GM12878 (cell line): ENCODE results near the gene RBKS. TPM values are rescaled to one million over a fixed set of nuclear protein-coding genes. Genes with fewer than 3 reads are reported as not detected.
"Not testable (repeated sequence)": the region's sequence is repeated elsewhere in the genome, so short reads cannot be mapped to it uniquely, and the experiment has no call there.

Source experiments
- ATAC-seq: fragments of 200-7000 bp; cut with Tn5 transposase; 3 replicates; pipeline ENCODE4 v1.9.1; 2020; ENCODE audit warnings: mild to moderate bottlenecking, moderate library complexity
- BruUV-seq: library from RNA; stranded (reverse); fragments of 400-500 nt; replicated peaks from 2 replicates; lab custom pipeline; 2021; lab: Mats Ljungman, UMichigan
- CTCF ChIA-PET: fragments of 300-600 bp; sonication (Branson Sonifier 250); formaldehyde crosslinking; extraction: SDS; loops from one replicate; lab custom pipeline; 2021; ENCODE audit warnings: inconsistent platforms; lab: Yijun Ruan, JAX
- POLR2A ChIA-PET: fragments of 350-600 bp; formaldehyde crosslinking; extraction: SDS; loops from one replicate; lab custom pipeline; 2021; ENCODE audit warnings: inconsistent platforms; lab: Charles Lee
- RAD21 ChIA-PET: fragments of 300-600 bp; sonication (Branson Sonifier 250); formaldehyde crosslinking; loops from one replicate; lab custom pipeline; 2023; ENCODE audit warnings: antibody characterized with exemption; ENCODE audit not compliant: unreplicated experiment; lab: Charles Lee
- SMC1A ChIA-PET: fragments of 300-600 bp; sonication (Branson Sonifier 250); formaldehyde crosslinking; loops from one replicate; lab custom pipeline; 2023; ENCODE audit not compliant: unreplicated experiment, uncharacterized antibody; lab: Charles Lee
- DNase-seq: peaks from one replicate; pipeline ENCODE4 v3.0.0-alpha.2; 2011; ENCODE audit warnings: low read depth, low spot score
- FAIRE-seq: peaks from 3 replicates; lab custom pipeline; 2011; peaks lifted over from hg19 to GRCh38; lab: Jason Lieb, UNC
- H2AFZ ChIP-seq: 2 replicates; pipeline ENCODE4 v1.6.0; 2011; ENCODE audit warnings: low read depth, low read length, control low read depth; ENCODE audit not compliant: control insufficient read depth
- H3K27ac ChIP-seq: 2 replicates; pipeline ENCODE4 v1.5.1; 2011; ENCODE audit warnings: control low read depth; ENCODE audit not compliant: control insufficient read depth, insufficient read depth
- H3K27me3 ChIP-seq, 2 experiments: replicated peaks in 1 of 2; 2 replicates each; pipeline versions ENCODE4 v1.6.0 to v1.6.1; 2011; ENCODE audit warnings: low read length in 1 of 2; ENCODE audit not compliant: control insufficient read depth in 2 of 2, insufficient read depth in 2 of 2
- H3K36me3 ChIP-seq, 2 experiments: 2 replicates each; pipeline ENCODE4 v1.5.1; 2011; ENCODE audit warnings: low read length in 1 of 2; ENCODE audit not compliant: control insufficient read depth in 2 of 2, insufficient read depth in 2 of 2
- H3K4me1 ChIP-seq: 2 replicates; pipeline ENCODE4 v1.6.1; 2011; ENCODE audit warnings: mild to moderate bottlenecking, low read length, moderate library complexity, mixed read lengths; ENCODE audit not compliant: control insufficient read depth, insufficient read depth
- H3K4me2 ChIP-seq: 2 replicates; pipeline ENCODE4 v1.6.0; 2011; ENCODE audit warnings: control low read depth; ENCODE audit not compliant: control insufficient read depth, insufficient read depth
- H3K4me3 ChIP-seq: fragments of 200-600 bp; sonication (generic); 2 replicates; pipeline ENCODE4 v1.5.1; 2016
- H3K79me2 ChIP-seq: 2 replicates; pipeline ENCODE4 v1.6.0; 2011; ENCODE audit warnings: low read length; ENCODE audit not compliant: control insufficient read depth, insufficient read depth
- H3K9ac ChIP-seq: 2 replicates; pipeline ENCODE4 v1.8.0; 2011; ENCODE audit warnings: low read length, control low read depth, mixed read lengths; ENCODE audit not compliant: control insufficient read depth, insufficient read depth
- H3K9me3 ChIP-seq: replicated peaks from 3 replicates; pipeline ENCODE4 v1.5.1; 2011; ENCODE audit warnings: mild to moderate bottlenecking, low read length; ENCODE audit not compliant: control insufficient read depth, insufficient read depth
- H4K20me1 ChIP-seq: 2 replicates; pipeline ENCODE4 v1.6.0; 2011; ENCODE audit not compliant: control insufficient read depth, insufficient read depth
- FOXM1 ChIP-seq: IDR thresholded peaks from 2 replicates; pipeline ENCODE4 v1.6.1; 2012; ENCODE audit warnings: low read depth, mild to moderate bottlenecking, inconsistent platforms, low read length, moderate library complexity
- HDGF ChIP-seq: fragments of 450-650 bp; IDR thresholded peaks from 2 replicates; pipeline ENCODE4 v1.6.1; 2016; ENCODE audit warnings: antibody characterized with exemption
- IKZF1 ChIP-seq: fragments of 450-650 bp; conservative IDR thresholded peaks from 2 replicates; pipeline ENCODE4 v1.6.1; 2017; ENCODE audit warnings: antibody characterized with exemption, mild to moderate bottlenecking
- KDM1A ChIP-seq: fragments of 200-600 bp; sonication (generic); IDR thresholded peaks from 2 replicates; pipeline ENCODE4 v1.6.1; 2016; ENCODE audit warnings: borderline replicate concordance
- MYC ChIP-seq: IDR thresholded peaks from 2 replicates; pipeline ENCODE4 v1.6.1; 2011; ENCODE audit warnings: mild to moderate bottlenecking, low read length, moderate library complexity, inconsistent platforms; ENCODE audit not compliant: insufficient read depth, insufficient replicate concordance, insufficient read length, severe bottlenecking
- RFX5 ChIP-seq: IDR thresholded peaks from 2 replicates; pipeline ENCODE4 v1.6.1; 2011; ENCODE audit warnings: low read depth, low read length, improper control_type of control experiment
- WGBS: methylation state at CpG from one replicate; pipeline ENCODE4 v1.1.6; 2016; ENCODE audit warnings: low lambda C conversion rate; ENCODE audit not compliant: insufficient replicate concordance, insufficient coverage; ENCODE audit errors: missing lambda C conversion rate; 5-methylcytosine and 5-hydroxymethylcytosine counted together
- in situ Hi-C: fragments of 300-500 bp; cut with MboI; formaldehyde crosslinking; loops from 9 replicates; pipeline ENCODE4 v1.14.3; 2018; ENCODE audit warnings: mixed read lengths
- intact Hi-C: fragments of 100-400 bp; cut with micrococcal nuclease; formaldehyde crosslinking; loops from one replicate; pipeline ENCODE4 v1.14.2; 2022; ENCODE audit not compliant: unreplicated experiment
- polyA plus RNA-seq, 11 experiments: library from polyadenylated mRNA; depleted of rRNA in 4 of 11; unstranded in 6 of 11; stranded (reverse) in 5 of 11; fragments of >200 nt; fragmentation: Nextera tagmentation in 4 of 11; fragmentation: Illumina TruSeq in 1 of 11; extraction: Ambion mirVana in 4 of 11; extraction: Trizol in 1 of 11; gene quantifications; 1 replicate in 1 of 11; 2 replicates in 10 of 11; pipeline versions ENCODE4 v1.2.1 to v1.2.3, GENCODE V29; 2011 to 2016; ENCODE audit warnings: inconsistent platforms in 2 of 11, missing spikeins in 2 of 11, low read depth in 1 of 11
- total RNA-seq, 4 experiments: library from RNA; depleted of rRNA in 3 of 4; stranded (reverse); fragments of >200 nt in 3 of 4; fragmentation: Illumina TruSeq in 1 of 4; extraction: Trizol in 1 of 4; gene quantifications; 2 replicates each; pipeline versions ENCODE4 v1.2.1 to v1.2.3, GENCODE V29; 2013 to 2021
- TF ChIP-seq, protein P1 (sequence below): IDR thresholded peaks from 2 replicates; pipeline ENCODE4 v1.6.1; 2012; ENCODE audit warnings: low read depth, low read length, improper control_type of control experiment

The RBKS gene
- total and polyA plus RNA-seq, 10 of the 15 experiments (the other 5 are each of a cell fraction or from before 2014, with no cell fraction given) = 0.39 to 1.8 (median 1.0) TPM

DNA sequence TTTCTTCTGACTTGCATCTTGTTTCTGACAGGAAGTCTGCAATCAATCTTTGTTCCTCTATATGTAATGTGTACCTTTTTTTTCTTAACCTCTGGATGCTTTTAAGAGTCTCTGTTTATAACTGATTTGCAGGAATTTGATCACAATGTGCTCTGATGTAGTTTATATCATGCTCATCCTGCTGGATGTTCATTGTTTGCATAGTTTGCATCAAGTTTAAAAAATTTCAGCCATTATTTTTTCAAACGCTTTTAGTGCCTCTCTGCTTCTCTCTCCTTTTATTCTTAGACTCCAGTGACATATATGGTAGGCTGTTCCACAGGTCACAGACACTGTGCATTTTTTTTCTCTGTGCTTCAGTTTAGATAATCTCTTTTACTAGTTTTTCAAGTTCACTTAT lies 23.9 kb downstream of the RBKS start:
- H3K4me2 ChIP-seq = no peak overlapping the region
- H3K9ac ChIP-seq = no peak overlapping the region
- H3K36me3 ChIP-seq = no peaks in the 10 kb centered on the region
- DNase-seq (no peak), ATAC-seq (no peak), FAIRE-seq (no peak)
- ChIA-PET POLR2A (no interaction called here), RAD21 (no interaction called here), SMC1A (no interaction called here), CTCF (no interaction called here)
- H3K4me3 ChIP-seq = no peak overlapping the region
- H3K27me3 ChIP-seq = no peaks in the 10 kb centered on the region
- H3K27ac ChIP-seq = no peak overlapping the region
- H3K79me2 ChIP-seq = no peaks in the 10 kb centered on the region
- BruUV-seq = no TSS peak
- no peak for TF ChIP-seq MYC
- TF ChIP-seq IKZF1 = no peak
- TF ChIP-seq KDM1A = no peak
- TF ChIP-seq RFX5 = no peak
- no peak for TF ChIP-seq FOXM1
- no peak for TF ChIP-seq HDGF
- TF ChIP-seq, protein P1, sequence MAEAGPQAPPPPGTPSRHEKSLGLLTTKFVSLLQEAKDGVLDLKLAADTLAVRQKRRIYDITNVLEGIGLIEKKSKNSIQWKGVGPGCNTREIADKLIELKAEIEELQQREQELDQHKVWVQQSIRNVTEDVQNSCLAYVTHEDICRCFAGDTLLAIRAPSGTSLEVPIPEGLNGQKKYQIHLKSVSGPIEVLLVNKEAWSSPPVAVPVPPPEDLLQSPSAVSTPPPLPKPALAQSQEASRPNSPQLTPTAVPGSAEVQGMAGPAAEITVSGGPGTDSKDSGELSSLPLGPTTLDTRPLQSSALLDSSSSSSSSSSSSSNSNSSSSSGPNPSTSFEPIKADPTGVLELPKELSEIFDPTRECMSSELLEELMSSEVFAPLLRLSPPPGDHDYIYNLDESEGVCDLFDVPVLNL = no peak
- in situ Hi-C loops (no loop called here), intact Hi-C loops (no loop called here)
- no peak overlapping the region for H2AFZ ChIP-seq
- H4K20me1 ChIP-seq = no peaks in the 10 kb centered on the region
- 54% methylated on average over 1 of the region's 1 CpG for WGBS
- H3K9me3 ChIP-seq = no peaks in the 10 kb centered on the region
- H3K4me1 ChIP-seq = no peaks in the 10 kb centered on the region

DNA sequence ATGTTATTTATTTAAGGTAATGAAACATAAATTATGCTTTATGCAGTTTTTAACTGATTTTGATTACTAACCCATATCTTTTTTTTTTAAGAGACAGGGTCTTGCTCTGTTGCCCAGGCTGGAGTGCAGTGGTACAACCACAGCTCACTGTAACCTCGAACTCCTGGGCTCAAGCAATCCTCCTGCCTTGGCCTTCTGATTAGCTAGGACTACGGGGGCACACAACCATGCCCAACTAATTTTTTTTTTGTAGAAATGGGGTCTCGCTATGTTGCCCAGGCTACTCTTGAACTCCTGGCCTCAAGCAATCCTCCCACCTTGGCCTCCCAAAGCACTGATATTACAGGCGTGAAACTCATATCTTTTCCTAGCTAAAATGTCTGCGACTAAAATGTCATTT lies 26.2 kb downstream of the RBKS start:
- ATAC-seq, H3K4me2 ChIP-seq, H3K27ac ChIP-seq, CTCF ChIA-PET, H3K9ac ChIP-seq, H3K79me2 ChIP-seq, H4K20me1 ChIP-seq, DNase-seq, H3K4me1 ChIP-seq, SMC1A ChIA-PET, in situ Hi-C loops, H2AFZ ChIP-seq, H3K9me3 ChIP-seq, FAIRE-seq, H3K27me3 ChIP-seq, RAD21 ChIA-PET, BruUV-seq, H3K36me3 ChIP-seq, H3K4me3 ChIP-seq, intact Hi-C loops: not testable (repeated sequence)
- POLR2A ChIA-PET = interaction anchor here (0.8 kb wide), 1 partner anchor 30 kb away, joined by 3 read pairs; no protein-coding TSS in a partner anchor
- 54% methylated on average over 5 of the region's 5 CpGs for WGBS
